Spleen (tissue), 7 donors: ENCODE data around the gene MYD88.
"Not testable (repeated sequence)": the region's sequence is repeated elsewhere in the genome, so short reads cannot be mapped to it uniquely, and the experiment has no call there.

Source experiments
- POLR2A ChIP-seq, 3 donors: fragments of 450-650 bp; IDR thresholded peaks; one replicate each; pipeline ENCODE4 v1.5.1; 2017; ENCODE audit warnings: antibody characterized with exemption in 3 of 3, mild to moderate bottlenecking in 1 of 3
- POLR2AphosphoS5 ChIP-seq, 3 donors: sonication (generic); formaldehyde crosslinking; IDR thresholded peaks; one replicate each; pipeline ENCODE4 v1.5.1; 2017; ENCODE audit warnings: antibody characterized with exemption in 3 of 3
- TF ChIP-seq, protein P1 (sequence below), 11 experiments: fragments of 200-600 bp in 7 of 11; fragments of 450-650 bp in 4 of 11; sonication (generic) in 4 of 11; IDR thresholded peaks in 8 of 11; conservative IDR thresholded peaks in 3 of 11; 1 replicate in 7 of 11; 2 replicates in 4 of 11; pipeline versions ENCODE4 v1.4.0 to v1.8.0; 2016 to 2021; ENCODE audit warnings: antibody characterized with exemption in 11 of 11, inconsistent platforms in 4 of 11, mild to moderate bottlenecking in 1 of 11
- donor health status: DM: no; HTN: no; CAD: no; lungs with moderate emphysema.
- donor health status: DM: no; HTN: no; CAD: no.
- donor health status: DM: no; HTN: no; CAD: no.

GRCh38 chr3:38135621-38136277 lies 2.7 kb upstream of the MYD88 start:
- not testable (repeated sequence) for TF ChIP-seq POLR2A, POLR2AphosphoS5 (IDR thresholded peaks at IDR 0.05)
- TF ChIP-seq, protein P1, sequence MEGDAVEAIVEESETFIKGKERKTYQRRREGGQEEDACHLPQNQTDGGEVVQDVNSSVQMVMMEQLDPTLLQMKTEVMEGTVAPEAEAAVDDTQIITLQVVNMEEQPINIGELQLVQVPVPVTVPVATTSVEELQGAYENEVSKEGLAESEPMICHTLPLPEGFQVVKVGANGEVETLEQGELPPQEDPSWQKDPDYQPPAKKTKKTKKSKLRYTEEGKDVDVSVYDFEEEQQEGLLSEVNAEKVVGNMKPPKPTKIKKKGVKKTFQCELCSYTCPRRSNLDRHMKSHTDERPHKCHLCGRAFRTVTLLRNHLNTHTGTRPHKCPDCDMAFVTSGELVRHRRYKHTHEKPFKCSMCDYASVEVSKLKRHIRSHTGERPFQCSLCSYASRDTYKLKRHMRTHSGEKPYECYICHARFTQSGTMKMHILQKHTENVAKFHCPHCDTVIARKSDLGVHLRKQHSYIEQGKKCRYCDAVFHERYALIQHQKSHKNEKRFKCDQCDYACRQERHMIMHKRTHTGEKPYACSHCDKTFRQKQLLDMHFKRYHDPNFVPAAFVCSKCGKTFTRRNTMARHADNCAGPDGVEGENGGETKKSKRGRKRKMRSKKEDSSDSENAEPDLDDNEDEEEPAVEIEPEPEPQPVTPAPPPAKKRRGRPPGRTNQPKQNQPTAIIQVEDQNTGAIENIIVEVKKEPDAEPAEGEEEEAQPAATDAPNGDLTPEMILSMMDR (IDR thresholded peaks at IDR 0.05 in 8 of 11, conservative IDR thresholded peaks at IDR 0.05 in 3 of 11) = not testable (repeated sequence)
